HG02623 (cell line): ENCODE results near the gene ANO2.
"Not testable (repeated sequence)": the region's sequence is repeated elsewhere in the genome, so short reads cannot be mapped to it uniquely, and the experiment has no call there.

Source experiments
- ATAC-seq: cut with Tn5 transposase; IDR thresholded peaks from one replicate; pipeline ENCODE4 v1.9.1; 2021; ENCODE audit warnings: moderate library complexity; ENCODE audit not compliant: unreplicated experiment

Gene ANO2

DNA sequence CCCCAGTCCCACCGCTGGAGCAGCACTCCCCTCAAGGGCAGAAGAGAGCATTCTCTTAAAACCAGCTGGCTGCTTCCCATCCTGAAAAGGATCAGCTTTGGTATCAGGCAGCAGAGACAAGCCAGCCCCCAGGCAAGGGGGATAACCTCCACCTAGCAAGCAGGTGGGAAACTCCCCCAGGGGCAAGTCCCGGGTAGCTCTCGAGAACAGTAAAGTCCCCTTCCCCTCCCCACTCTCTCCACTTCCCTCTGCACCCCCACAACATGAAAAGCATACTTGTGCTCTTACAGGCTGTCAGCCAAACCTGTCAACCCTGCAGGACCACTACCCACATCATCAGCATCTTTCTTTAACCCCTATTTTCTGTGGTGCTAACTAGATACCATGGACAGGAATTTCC is 259.1 kb downstream of the ANO2 start:
- no peak for ATAC-seq

DNA sequence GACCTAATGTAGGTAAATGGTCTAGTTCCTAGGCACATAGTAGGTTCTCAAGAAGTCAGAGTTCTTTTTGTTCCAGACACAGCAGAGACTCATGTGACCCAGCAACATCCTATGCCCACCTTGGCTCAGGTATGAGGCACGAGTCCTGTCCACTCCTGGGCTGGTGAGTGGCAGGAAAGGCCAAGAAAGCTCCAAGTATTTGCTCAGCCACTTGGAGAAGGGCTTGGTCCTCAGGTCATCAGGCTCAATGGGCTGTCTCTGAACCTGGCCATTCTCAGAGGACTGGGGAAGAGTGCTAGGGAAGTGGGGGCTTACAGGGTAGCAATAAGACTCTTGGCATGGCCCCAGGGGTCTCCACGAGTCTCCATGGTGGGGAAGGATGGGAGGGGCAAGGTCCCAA is 260.1 kb downstream of the ANO2 start:
- no peak for ATAC-seq

- no peak for ATAC-seq
Measured at GRCh38 chr12:5682581-5682980, 262.5 kb downstream of the ANO2 start.

GRCh38 chr12:5678176-5678575 is 266.9 kb downstream of the ANO2 start:
- no peak for ATAC-seq

DNA sequence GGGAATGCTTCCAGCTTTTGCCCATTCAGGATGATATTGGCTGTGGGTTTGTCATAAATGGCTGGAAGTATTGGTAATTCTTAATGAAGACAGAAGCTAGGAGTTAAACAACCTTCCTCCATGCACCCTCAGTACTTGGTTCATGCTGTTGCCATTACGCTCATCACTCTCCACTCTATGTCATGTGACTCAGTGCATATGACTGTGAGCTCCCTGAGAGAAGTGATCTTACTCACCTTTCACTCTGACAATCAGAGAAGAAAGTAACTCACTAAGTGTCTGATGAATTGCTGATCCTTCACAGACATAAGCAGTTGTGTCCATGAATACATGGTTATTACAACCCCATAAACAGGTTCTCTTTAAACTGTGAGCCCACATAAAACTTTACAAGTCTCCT is 275.4 kb downstream of the ANO2 start:
- not testable (repeated sequence) for ATAC-seq

- no peak for ATAC-seq
Measured at GRCh38 chr12:5665615-5666014, 279.4 kb downstream of the ANO2 start.

DNA sequence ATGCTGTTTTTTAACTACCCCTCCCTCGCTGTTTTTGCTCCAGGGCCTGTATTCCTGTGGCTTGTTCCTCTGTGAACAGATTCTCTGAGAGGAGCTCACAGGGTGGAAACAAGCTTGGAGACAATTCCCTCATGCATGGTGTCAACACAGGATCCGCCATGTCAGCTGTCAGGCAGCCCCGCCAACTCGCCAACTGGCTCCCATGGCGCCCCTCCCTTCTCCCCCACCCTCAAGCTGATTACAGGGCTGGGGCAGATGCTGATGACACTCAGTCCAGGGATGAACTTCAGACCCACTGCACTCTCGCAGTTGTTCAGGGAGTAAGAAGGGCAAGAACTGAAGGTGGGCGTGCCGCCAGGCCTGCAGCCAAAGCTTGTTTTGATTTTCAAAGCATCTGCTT is 283.2 kb downstream of the ANO2 start:
- no peak for ATAC-seq

GRCh38 chr12:5660238-5660637 is 284.8 kb downstream of the ANO2 start:
- no peak for ATAC-seq

DNA sequence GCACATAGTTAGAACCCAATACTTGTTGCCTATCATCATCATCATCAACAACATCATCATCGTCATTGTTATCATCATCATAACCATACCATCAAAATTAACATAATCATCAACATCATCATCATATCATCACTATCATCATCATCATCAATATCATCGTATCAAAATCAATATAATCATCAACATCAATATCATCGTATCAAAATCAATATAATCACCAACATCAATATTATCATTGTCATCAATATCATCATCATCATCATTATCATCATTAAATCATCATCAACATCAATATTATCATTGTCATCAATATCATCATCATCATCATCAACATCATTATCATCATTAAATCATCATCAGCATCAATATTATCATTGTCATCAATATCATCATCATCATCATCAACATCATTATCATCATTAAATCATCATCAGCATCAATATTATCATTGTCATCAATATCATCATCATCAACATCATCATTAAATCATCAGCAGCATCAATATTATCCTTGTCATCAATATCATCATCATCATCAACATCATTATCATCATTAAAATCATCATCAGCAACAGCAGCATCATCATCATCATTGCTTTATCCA is 286.6 kb downstream of the ANO2 start:
- not testable (repeated sequence) for ATAC-seq

GRCh38 chr12:5656836-5657235 is 288.2 kb downstream of the ANO2 start:
- no peak for ATAC-seq

GRCh38 chr12:5655120-5655519 is 289.9 kb downstream of the ANO2 start:
- ATAC-seq: no peak

- ATAC-seq: no peak
Measured at GRCh38 chr12:5654019-5654418, 291.0 kb downstream of the ANO2 start.

DNA sequence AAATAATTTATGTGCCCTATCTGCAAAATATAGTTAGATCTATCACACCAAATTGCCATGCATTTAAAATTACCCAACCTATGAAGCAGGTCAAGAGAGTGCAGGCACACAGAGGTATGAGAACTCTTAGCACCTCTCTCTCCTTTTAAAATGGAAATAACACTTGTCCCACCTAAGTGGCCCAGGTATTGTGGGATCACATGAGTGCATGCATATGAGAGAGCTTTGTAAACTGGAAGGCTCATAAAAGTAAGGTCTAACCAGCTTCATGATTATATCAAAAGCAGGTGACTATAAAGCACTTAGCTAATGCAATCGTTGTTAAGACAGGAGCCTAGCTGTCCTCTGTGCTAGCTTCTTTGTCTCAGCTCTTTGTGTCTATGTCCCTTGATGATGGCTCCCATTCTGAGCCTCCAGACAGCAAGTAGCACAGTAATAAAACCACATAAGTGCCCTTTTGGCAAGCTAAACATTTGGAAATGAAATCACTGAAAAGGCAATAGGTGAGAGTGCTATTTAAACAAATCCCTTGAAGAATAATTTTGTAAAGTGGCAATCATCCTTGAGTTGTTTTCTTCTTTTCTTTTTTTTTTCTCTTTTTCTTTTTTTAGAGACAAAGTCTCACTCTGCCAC is 294.1 kb downstream of the ANO2 start:
- ATAC-seq: no peak

- no peak for ATAC-seq
Measured at GRCh38 chr12:5650281-5650680, 294.8 kb downstream of the ANO2 start.

DNA sequence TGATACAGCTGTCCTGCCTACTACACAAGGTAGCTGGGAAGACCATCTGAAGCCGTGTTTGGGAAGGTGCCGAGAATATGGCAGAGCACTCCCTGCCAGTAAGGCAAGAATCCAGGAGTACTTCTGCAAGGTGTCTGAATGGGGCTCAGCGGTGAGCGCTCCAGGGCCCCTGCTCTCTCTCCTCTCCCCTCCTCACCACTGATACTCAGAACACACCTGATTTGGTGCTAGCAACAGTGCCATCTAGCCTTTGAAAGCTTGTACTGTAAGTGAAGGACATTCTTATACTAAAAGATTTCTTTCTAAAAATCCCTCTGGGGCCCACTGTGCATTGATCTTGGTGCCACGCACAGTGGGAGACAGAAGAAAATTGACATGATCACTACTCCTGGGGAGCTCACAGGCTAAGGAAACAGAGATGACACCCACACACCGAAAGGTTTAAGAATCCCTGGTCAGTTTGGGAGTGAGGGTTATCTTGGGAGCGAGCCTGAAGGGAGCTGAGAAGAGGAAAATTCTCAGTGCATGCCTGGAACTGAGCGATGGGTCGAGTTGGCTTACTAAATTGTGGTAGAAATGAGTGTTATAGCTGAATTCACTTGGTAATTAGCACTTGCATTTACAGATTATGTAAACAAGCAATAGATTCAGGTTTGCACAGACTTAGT is 296.2 kb downstream of the ANO2 start:
- no peak for ATAC-seq

DNA sequence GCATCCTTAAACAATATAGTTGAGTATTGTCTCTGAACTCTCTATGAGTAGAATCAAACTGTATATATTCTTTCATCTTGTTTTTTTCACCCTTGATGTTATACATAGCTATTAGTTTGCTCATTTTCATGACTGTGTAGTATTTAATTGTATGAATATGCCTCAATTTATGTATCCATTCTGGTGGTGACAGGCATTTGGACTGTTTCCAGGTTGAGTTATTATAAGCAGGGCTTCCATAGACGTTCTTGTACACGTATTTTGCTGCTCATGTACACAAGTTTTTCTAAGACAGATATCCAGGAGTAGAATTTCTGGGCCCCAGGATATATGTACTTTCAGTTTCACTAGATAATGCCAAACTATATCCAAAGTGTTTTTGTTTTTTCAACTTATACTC is 301.8 kb downstream of the ANO2 start:
- ATAC-seq: no peak

DNA sequence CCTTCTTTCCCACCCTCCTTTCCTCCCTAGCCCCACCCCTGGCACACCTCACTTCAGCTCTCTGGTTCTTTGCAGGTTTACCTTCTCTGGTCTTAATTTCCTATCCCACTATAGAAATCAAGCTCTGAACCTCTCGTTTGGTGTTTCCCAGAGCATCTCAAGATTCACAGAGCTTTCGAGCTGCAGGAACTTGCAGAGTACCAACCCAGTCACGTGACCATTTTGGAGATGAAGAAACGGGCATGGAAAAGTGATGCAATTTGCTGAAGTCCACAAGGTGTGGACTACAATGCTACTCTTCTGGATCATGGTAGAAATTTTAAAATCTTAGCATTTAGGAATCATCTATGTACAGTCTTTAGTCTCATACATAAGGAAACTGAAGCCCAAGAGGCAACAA is 307.4 kb downstream of the ANO2 start:
- ATAC-seq: no peak

DNA sequence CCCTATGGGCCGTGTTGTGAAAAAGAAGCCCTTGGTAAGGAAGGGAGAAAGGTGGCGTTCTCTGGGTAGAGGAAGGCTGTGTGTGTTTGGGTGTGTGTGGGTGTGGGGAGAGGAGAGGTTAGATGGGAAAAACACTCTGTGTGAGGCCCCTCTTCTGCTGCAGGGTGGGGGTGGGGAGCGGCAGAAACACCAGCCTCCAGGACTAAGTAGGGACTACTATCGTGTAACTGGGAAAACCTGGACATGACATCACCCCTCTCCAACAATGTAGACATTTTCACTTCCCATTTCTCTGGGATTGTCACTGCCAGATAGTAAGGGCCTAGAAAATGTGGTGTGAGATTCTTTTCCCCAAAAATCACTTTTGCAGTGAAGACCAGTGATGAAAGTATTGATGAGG is 308.2 kb downstream of the ANO2 start:
- ATAC-seq: no peak

DNA sequence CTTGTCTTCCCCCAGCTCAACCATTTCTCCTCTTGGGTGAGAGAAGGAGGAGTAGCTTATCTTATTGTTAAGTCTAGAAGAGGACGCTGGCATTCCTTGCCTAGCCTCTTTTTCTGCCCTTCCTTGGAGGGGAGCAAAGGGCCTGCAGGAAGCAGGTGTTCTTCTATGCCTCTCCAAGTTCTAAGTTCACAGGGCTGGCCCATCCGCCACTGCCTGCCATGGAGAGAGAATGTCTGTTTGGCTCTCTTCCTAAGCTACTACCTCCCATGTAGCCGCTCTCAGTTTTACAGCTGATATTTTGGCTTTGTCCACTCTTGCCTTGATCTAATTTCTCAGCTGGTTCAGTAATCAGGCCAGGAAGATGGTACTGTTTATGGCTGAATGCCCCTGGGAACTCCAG is 312.0 kb downstream of the ANO2 start:
- ATAC-seq: no peak

DNA sequence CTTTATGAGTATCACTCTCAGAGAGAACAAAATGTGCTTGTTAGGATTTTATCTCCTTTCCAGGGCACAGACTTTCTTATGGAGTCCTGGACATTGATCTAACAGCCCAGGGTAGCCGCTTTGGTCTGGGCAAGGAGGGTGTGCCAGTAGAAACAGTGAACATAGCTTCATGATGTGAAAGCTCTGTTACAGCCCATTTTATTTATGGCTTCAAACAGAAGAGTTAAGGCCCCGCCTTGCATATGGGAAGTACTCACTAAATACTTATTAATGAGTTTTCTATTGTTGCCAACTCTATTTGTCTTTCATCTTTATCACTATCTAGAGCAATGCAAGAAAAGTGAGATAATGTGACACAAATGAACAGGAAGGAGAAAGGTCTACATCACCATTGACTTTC is 312.6 kb downstream of the ANO2 start:
- no peak for ATAC-seq

GRCh38 chr12:5631497-5631896 is 313.6 kb downstream of the ANO2 start:
- no peak for ATAC-seq

GRCh38 chr12:5630726-5631125 is 314.3 kb downstream of the ANO2 start:
- ATAC-seq: no peak

GRCh38 chr12:5628501-5628900 is 316.6 kb downstream of the ANO2 start:
- ATAC-seq: no peak
